NCI-H748 (cell line): ENCODE data around the gene SCAP.
"Not testable (repeated sequence)": the region's sequence is repeated elsewhere in the genome, so short reads cannot be mapped to it uniquely, and the experiment has no call there.

Source experiments
- DNase-seq: peaks from one replicate; lab custom pipeline; 2025; ENCODE audit not compliant: unreplicated experiment; lab: John Stamatoyannopoulos, UW

SCAP gene

GRCh38 chr3:47475570-47476329 lies at the start of gene SCAP:
TSS of gene SCAP (minus strand) at chr3:47475941. CDS start at chr3:47442993, 32,948 bp downstream.
- DNase-seq, result peak; percentile 82

GRCh38 chr3:47523310-47524073 lies 47.8 kb upstream of the SCAP start:
- no peak for DNase-seq

GRCh38 chr3:47522082-47522987 lies 46.6 kb upstream of the SCAP start:
- peak; percentile 89 for DNase-seq

GRCh38 chr3:47520756-47521155 lies 45.0 kb upstream of the SCAP start:
- DNase-seq, result no peak

- no peak for DNase-seq
Measured at GRCh38 chr3:47517937-47518336, 42.2 kb upstream of the SCAP start.

GRCh38 chr3:47515864-47516319 lies 40.2 kb upstream of the SCAP start:
- DNase-seq, result no peak

GRCh38 chr3:47515100-47515499 lies 39.4 kb upstream of the SCAP start:
- no peak for DNase-seq

- peak; percentile 93 for DNase-seq
Measured at GRCh38 chr3:47513125-47513929, 37.6 kb upstream of the SCAP start, which contains the start of gene ELP6. TSS of gene ELP6 (minus strand) at chr3:47513712. CDS start at chr3:47513590, 122 bp downstream.

GRCh38 chr3:47512416-47513124 lies 36.8 kb upstream of the SCAP start:
- peak; percentile 20 for DNase-seq

- DNase-seq, result not testable (repeated sequence)
Measured at GRCh38 chr3:47505267-47505666, 29.5 kb upstream of the SCAP start.

- no peak for DNase-seq
Measured at GRCh38 chr3:47504113-47504512, 28.4 kb upstream of the SCAP start.

GRCh38 chr3:47503033-47503432 lies 27.3 kb upstream of the SCAP start:
- DNase-seq, result no peak

- DNase-seq, result no peak
Measured at GRCh38 chr3:47496892-47497291, 21.2 kb upstream of the SCAP start.

- no peak for DNase-seq
Measured at GRCh38 chr3:47495886-47496285, 20.1 kb upstream of the SCAP start.

GRCh38 chr3:47495111-47495510 lies 19.4 kb upstream of the SCAP start:
- no peak for DNase-seq

GRCh38 chr3:47491777-47492176 lies 16.0 kb upstream of the SCAP start:
- no peak for DNase-seq

GRCh38 chr3:47491186-47491585 lies 15.4 kb upstream of the SCAP start:
- DNase-seq, result no peak

GRCh38 chr3:47487265-47487664 lies 11.5 kb upstream of the SCAP start:
- DNase-seq, result no peak

- DNase-seq, result no peak
Measured at GRCh38 chr3:47485812-47486211, 10.1 kb upstream of the SCAP start.

- DNase-seq, result no peak
Measured at GRCh38 chr3:47482366-47482765, 6.6 kb upstream of the SCAP start.
